AG08396 (cell line): ENCODE results near the gene DZIP3.

Experiments
- DNase-seq: peaks from one replicate; pipeline ENCODE4 v3.0.0; 2012; ENCODE audit warnings: low spot score, mixed read lengths

The DZIP3 gene

GRCh38 chr3:108589081-108589997, at the start of gene DZIP3, which contains the start of gene CIP2A:
Gene DZIP3, plus strand, starts transcription at chr3:108589722. Its CDS starts 15,685 bp downstream, at chr3:108605407.
Gene CIP2A, minus strand, starts transcription at chr3:108589438. Its CDS starts 63 bp downstream, at chr3:108589375.
- DNase-seq, result peak; percentile 90

DNA sequence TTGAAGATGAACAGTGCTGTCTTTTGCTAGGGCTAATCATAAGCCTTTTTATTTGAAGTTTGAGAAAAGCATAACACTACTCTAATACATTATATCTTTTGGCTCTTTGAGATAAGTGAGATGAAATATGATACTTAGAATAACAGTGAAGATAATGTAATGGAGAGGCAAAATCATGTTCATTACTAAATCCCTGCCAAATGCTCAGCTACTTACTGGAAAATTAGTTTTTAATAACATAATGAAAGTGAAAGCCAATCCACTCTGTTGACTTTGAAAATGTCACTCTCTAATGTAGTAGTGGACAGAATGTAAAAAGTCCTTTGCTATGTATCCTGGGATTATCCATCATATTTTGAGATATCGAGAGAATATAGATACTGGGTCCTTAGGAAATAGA, 43.3 kb upstream of the DZIP3 start:
- DNase-seq, result no peak

DNA sequence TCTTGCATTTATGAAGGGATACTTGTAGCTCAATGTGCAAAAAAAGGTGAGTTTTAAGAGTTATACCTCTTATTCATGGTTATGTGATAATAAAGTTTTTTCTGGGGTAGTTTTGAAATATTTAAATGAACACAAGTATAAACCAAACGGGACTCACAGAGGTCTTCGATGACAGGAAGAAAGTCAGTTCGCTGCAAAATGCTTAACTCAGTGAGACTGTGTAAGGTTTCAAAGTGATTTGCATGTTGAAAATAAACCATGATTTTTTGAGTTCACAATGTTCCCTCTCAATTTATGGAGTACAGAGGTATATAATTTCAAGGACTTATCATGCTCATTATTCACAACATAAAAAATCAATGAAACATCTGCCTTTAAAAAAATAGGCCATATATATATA, 42.8 kb upstream of the DZIP3 start:
- no peak for DNase-seq

GRCh38 chr3:108548304-108548703, 41.2 kb upstream of the DZIP3 start:
- no peak for DNase-seq

- no peak for DNase-seq
Measured at GRCh38 chr3:108548886-108549285, 40.6 kb upstream of the DZIP3 start.

- peak; percentile 4 for DNase-seq
Measured at GRCh38 chr3:108552267-108553159, 37.0 kb upstream of the DZIP3 start.

GRCh38 chr3:108554229-108554628, 35.3 kb upstream of the DZIP3 start:
- DNase-seq, result no peak

DNA sequence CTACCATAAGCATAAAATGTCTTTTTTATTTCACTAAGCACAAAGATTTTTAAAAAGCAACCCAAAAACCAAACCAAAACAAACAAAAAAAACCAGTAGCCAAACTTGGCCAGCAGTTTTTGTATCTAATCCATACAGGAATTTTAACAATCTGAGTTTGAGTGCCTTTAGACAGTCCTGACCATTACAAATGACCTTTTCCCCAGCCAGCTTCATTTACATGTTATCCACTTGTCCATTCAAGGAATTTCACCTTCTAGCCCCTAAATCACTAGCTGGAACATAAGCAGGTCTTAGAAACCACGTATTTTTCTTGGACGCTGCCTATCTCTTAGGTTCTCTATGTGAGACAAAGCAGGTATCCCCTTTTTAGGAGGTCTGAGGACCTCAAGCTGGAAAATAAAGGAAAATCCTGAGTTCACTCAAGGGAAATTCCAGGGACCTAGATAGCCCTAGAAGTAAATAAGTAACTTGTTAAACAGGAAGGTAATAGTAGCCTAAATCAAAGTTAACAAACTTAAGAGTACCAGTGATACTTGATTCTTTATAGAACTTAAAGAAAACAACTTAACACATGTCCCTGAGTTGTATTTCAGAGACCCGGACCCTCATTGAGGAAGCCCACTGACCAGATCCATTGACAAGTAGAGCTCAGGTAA, 34.5 kb upstream of the DZIP3 start:
- no peak for DNase-seq

GRCh38 chr3:108555966-108556581, 33.4 kb upstream of the DZIP3 start:
- no peak for DNase-seq

GRCh38 chr3:108562565-108562964, 27.0 kb upstream of the DZIP3 start:
- DNase-seq, result no peak

DNA sequence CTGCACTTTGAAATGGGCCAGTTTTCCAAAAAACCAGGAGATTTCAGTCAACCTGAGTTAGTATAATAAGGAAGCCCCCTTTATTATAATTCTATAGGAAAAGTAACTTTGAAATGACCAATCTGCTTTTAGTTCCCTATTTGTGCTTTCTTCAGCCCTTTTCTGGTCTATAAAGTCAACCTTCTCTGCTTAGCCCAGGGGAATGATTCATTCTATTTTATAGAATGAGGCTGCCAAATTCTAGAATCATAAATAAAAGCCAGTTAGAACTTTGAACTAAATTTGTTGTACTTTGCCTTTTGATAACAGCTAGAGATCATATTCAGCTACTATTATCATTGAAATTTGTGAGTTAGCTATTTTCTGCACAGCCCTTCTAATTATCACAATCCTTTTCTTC, 25.0 kb upstream of the DZIP3 start:
- DNase-seq, result no peak

DNA sequence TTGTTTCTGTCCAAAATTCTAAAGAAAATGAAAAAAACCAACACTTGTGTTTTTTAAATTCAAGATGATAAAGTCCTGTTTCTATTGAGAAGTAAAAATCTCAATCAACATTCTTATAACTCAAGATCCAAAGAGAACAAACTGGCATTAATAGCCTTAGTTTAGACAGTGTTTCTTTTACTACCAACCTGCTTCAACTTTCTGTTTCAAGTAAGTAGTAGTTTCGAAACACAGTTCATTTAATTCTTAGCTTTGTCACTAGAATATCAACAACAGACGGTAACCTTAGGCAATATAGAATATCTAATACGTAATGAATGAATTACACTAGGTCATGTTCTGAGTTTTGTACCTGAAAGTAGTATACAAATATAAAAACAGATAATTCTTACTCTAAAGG, 24.0 kb upstream of the DZIP3 start:
- DNase-seq, result no peak

DNA sequence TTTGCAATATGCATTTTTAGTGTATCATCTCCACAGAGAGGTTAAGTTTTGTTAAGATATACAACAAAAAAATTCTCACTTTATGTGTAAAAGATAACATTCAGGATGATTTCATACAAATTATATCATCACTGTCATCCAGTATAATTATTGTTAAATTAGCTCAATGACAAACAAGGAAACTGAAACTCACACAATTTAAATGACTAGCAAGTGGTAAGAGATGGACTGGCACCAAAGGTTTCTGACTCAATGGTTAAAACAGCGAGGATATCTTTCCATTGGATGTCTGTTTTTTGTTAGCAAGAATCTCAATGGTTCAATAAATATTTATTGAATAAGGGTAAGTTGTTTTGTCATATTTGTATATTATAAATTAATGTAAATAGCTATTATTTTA, 22.9 kb upstream of the DZIP3 start:
- DNase-seq, result no peak

DNA sequence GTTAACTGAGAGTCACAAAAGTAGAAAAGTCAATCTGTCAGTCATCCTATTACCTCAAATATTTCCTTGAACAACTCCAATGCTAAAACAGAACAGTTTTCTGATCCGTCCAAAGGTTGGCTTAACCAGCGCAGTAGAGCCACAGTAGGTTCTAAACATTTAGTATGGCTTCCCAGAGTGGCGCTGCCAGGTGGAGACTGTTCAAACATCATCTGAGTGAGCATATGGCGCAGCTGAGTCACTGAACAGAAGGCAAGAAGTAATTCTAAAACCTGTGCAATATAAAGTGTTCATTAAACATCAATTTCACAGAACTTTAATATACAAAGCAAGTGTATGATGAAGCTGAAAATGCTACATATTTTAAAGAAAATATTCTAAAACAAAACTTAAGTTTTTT, 20.2 kb upstream of the DZIP3 start:
- no peak for DNase-seq

- no peak for DNase-seq
Measured at GRCh38 chr3:108578064-108578463, 11.5 kb upstream of the DZIP3 start.

DNA sequence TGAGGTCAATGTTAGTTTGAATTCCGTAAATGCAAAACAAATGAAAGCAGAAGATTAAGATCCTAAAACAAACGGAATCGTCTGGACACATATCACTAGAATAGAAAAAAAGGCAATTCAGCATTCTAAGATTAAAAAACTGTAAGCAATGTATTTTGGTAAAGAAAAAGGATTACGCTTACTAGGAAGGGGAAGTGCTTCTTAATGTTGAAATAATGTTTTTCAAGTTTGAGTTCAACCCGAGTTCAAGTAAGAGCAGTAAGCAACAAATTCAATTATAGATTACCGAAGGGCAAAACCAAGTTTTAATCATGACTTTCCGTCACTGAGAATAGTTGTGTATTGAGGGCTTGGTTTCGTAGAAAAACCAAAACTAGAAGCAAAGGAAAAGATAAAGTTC, 921 bp upstream of the DZIP3 start:
- DNase-seq, result no peak

GRCh38 chr3:108589998-108590323, 439 bp downstream of the DZIP3 start:
- DNase-seq, result no peak

- peak; percentile 2 for DNase-seq
Measured at GRCh38 chr3:108590460-108590859, 938 bp downstream of the DZIP3 start.

DNA sequence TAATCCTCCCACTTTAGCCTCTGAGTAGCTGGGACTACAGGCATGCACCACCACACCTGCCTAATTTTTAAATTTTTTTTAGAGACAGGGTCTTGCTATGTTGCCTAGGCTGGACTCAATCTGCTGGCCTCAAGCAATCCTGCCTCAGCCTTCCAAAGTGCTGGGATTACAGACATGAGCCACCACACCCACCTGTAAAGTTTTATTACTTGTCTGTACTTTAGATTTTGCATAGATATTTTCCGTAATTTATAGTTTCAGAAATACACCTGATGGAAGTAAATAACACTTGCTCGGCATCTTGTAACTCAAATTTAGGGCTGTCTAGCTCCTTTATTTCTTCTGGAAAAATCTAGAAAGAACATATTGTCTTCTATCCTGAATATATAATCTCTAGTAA, 5.8 kb downstream of the DZIP3 start:
- DNase-seq, result no peak

DNA sequence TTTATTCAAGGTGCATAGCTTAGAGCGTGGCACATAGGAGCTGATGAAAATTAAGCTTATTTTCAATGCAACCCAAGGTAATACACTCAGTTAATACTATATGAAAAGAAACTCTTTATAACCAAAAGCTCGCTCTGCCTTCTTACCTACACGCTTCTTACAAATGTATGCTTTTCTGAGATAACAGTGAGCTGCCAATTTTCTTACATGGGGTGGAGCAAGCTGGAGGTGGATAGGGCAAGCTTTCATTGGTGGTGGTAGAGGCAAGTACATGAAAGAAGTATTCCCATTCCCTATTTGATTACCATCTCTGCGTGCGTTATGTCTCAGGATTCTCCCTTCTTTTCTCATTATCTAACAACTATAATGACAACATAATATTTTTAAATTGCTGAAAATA, 8.9 kb downstream of the DZIP3 start:
- no peak for DNase-seq

GRCh38 chr3:108599677-108600409, 10.3 kb downstream of the DZIP3 start:
- DNase-seq, result no peak
